ENCODE measurements around the gene PRKCB.
"Not testable (repeated sequence)": the region's sequence is repeated elsewhere in the genome, so short reads cannot be mapped to it uniquely, and the experiment has no call there.

Gene PRKCB

DNA sequence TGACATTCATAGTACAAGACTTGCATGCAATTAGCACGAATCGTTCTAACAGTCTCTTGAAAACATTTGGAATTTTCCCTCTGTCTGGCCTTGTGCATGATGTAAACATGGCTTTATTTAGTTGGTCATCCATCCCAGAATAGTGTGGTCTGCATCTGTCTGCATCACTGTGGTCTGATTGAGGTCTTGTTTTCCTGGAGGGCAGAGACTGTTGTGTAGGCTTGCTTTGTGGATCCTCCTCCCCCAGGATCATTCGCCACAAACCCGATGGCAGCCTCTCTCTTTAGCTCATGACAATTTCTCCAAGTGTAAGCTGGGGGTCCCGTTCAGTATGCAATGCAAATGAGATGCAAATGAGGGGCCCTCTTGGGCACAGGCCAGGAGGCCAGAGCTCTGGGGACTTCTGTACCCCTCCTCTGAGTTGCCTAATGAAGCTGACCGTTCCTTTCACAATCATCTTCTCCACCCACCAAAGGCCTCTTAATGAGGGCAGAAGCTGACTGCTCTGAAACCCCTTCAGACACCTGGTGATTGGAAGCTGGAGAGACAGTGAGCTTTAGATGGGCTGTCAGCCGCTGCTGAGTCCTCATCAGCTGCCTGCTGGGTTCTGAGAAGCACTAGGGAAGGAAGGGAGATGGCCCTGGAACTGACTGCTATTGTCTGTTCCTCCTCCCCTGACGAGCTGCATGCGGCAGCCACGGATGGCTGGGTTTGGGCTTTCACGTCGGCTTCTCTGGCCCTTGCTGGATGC, 219.1 kb downstream of the PRKCB start:
- no peak for DNase-seq

GRCh38 chr16:24062270-24062817, 226.6 kb downstream of the PRKCB start:
- no peak for DNase-seq

DNA sequence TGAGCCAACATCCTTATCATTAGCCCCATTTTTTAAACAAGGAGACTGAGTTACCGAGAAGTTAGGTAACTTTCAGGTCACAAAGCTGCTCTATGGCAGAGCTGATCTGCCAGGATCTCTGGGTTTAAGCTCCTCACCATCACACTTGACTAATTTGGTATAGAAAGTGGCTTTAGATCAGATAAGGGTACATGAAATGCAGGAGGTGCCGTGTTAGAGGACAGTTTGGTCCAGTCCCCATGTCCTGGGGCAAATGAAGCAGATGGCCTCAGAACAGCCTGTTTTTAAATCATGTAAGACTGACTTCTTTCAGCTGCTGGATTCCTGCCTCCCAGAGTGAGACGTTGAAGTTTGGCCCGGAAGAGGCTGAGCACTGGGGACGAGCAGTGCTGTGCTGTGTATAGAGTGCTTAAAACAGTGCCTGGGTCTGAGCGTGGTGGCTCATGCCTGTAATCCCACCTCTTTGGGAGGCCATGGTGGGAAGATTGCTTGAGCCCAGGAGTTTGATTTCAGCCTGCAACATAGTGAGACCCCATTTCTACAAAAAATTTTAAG, 233.3 kb downstream of the PRKCB start:
- no peak for DNase-seq

GRCh38 chr16:24070851-24071250, 235.1 kb downstream of the PRKCB start:
- DNase-seq: peak; percentile 3

DNA sequence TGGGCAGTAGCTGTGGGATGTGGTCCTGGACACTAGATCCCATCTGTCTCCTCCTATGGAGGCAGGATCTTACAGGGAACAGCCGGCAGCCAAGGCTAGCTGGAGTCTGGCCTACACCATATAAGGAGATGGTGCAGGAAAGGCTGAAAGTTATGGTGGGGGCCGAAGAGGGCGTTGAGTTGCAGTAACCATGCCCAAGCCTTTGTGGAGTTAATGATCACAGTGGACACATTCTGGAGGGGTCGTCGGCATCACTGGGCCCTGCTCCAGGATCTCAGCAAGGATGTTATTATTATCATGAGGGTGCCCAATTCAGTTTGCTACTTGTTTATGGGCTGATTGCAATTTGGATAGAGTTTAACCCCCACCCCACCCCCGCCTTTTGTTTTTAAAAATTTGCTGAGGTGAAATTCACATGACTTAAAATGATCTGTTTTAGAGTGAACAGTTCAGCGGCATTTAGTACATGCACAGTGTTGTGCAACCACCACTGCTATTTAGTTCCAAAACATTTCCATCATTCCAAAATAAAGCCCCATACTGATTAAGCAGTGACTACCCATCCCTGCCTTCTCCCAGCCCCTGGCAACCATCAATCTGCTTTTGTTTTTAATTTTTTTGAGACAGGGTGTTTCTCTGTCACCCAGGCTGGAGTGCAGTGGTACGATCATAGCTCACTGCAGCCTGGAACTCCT, 236.0 kb downstream of the PRKCB start:
- DNase-seq: no peak

- no peak for DNase-seq
These were observed 237.5 kb downstream of the PRKCB start for GRCh38 chr16:24073321-24073720.

GRCh38 chr16:24074574-24074973, 238.8 kb downstream of the PRKCB start:
- no peak for DNase-seq

GRCh38 chr16:24075302-24075701, 239.5 kb downstream of the PRKCB start:
- DNase-seq: no peak

DNA sequence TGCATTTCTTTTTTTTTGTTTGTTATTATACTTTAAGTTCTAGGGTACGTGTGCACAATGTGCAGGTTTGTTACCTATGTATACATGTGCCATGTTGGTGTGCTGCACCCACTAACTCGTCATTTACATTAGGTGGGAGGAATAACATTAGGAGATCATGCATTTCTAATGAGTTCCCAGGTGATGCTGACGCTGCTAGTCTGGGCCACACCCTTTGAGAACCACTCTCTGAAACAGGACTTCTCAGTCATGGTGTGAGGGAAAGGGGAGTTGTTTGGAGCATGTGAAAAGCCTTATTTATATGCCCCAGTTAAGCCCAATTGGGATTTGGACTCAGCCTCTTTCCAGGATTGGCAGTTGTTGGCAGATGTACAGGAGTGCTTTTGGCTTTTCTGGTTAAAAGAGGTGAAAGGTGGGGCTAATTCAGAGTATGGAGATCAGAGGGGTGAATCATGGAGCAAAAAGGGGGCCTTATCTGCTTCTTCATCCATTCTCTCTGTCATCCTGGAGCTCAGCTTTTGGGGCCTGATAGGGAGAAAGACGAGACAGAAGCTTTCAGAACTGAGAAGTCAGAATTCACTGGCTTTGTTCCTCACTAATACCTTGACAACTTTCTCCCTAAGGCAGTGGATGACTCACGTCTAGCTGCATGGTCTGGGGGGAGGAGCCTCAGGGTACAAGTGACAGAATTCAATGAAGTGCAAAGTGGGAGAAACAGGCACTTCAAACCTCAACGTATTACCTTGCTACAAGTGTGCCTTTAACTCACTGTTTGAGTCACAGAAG, 240.3 kb downstream of the PRKCB start:
- no peak for DNase-seq

GRCh38 chr16:24077292-24077691, 241.5 kb downstream of the PRKCB start:
- no peak for DNase-seq

- DNase-seq: no peak
These were observed 242.2 kb downstream of the PRKCB start for GRCh38 chr16:24077966-24078365.

GRCh38 chr16:24085666-24086065, 249.9 kb downstream of the PRKCB start:
- DNase-seq: no peak

DNA sequence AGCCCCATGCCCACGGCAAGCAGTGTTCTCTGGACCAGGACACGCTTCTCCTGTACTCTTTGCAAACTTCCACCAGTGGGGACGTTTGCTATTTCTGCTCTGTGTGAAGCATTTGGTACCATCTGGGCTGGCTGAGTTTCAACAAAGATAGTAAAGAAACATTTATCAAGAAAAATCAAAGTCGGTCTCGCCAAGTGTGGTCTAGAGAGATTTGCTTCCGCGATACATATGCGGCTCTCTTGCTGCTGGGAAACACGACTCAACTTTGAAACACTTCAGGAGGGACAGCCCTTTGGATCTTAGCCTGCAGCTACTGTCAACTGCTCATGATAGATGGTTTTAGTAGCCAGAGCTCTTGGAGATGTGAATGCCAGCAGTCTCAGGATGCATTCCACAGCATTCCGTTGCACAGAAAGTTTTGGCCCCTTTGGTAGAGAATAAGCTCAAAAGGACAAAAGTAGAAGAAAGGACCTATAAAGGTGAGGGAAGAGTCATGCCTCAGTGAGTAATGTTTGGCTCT, 252.2 kb downstream of the PRKCB start:
- no peak for DNase-seq

- DNase-seq: no peak
These were observed 253.0 kb downstream of the PRKCB start for GRCh38 chr16:24088767-24089166.

DNA sequence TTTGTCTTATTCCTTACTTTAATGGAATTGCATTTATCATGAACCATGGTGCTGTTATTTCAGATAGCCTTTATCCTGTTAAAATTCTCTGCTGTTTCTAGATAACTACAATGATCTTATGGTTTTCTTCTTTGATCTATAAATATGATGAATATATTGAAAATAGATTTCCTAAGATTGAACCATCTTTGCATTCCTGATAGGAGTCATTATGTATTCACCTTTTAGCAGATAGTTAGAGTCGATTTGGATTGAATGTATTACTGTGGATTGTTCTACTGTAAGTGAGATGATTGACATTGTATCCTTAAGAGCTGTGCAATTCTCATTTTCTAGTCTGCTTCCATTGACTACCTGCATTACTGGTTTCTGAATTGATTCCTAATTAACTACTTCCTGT, 255.3 kb downstream of the PRKCB start:
- no peak for DNase-seq

DNA sequence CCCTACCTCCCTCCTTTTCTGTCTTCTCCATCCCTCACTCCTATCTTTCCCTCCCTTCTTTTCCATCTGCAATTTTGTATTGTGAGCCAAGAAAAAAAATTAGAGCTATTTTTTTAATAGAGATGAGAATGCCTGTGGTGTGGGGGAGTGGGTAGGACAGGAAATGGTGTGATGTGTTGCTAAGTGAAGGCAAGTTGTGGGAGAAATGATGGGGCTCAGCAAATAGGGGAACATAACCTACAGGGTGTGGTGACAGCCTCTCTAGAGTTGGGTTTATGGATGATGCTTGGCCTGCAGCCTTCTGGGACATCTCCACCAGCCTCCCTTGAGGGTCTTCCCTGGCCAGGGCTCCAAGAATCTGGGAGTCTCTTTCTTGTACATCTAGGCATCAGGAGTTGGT, 257.3 kb downstream of the PRKCB start:
- DNase-seq: no peak

DNA sequence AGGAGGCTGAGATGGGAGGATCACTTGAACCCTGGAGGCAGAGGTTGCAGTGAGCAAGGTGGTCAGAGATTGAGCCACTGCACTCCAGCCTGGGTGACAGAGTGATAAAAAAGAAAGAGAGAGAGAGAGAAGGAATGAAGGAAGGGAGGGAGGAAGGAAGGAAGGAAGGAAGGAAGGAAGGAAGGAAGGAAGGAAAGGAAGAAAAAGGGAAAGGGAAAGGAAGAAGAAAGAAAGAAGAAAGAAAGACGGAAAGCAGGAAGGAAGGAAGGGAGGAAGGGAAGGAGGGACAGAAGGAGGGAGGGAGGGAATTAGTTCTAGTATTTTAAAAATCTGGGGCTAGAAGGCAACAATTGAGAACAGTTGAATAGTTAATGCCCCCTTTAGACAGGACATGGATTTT, 258.9 kb downstream of the PRKCB start:
- no peak for DNase-seq

DNA sequence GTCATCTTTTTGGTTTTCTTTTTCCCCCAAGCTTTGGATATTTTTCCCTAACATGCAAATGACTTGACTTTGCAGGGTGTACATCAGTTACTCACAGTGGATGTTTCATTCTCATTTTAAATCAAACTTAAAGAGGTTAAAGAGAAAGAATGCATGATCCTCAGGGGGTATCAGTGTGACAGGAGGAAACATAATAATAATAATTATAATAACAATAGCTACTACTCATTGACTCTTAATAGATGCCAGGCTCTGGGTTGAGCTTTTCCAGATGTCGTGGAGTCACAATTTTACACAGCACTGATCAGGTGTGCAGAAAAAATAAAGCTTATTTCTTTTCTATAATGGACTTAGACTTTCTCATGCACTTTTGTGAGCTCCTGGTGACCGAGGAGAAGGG, 263.1 kb downstream of the PRKCB start:
- DNase-seq: no peak

DNA sequence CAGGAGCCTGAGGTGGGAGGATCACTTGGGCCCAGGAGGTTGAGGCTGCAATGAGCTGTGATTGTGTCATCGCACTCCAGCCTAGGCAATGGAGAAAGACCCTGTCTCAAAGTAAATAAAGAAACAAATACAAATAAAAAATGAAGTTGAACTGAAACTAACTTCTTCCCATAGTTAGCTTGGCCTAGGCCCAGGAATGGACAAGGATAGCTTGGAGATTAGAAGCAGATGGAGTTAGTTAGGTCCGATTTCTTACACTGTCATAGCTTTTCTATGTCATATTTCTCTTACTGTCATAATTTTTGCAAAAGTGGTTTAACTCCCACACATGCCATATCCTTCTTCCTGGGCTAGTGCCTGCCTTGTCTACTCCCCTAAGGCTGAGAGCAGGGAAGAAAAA, 265.6 kb downstream of the PRKCB start:
- DNase-seq: no peak

DNA sequence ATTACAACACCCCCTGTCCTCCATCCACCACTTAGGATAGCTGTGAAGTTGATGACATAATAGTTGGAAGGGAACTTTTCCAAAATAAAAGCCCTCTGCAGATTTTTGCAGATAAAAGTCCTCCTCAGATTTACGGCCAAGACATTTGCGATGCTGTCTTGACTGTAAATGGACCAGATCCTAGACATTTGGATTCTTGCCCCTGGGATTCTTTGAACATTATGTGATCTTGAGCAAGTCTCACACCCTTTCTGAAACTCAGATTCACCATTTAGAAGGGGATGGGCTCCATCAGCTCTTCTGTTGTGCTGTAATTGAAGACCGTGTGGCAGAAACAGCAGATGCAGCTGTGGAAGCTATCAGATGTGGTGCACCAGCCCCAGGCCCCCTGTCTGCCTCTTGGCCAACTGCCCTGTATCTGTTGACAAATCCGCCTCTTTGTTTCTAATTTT, 266.5 kb downstream of the PRKCB start:
- no peak for DNase-seq

GRCh38 chr16:24105471-24105870, 269.7 kb downstream of the PRKCB start:
- DNase-seq: not testable (repeated sequence)

DNA sequence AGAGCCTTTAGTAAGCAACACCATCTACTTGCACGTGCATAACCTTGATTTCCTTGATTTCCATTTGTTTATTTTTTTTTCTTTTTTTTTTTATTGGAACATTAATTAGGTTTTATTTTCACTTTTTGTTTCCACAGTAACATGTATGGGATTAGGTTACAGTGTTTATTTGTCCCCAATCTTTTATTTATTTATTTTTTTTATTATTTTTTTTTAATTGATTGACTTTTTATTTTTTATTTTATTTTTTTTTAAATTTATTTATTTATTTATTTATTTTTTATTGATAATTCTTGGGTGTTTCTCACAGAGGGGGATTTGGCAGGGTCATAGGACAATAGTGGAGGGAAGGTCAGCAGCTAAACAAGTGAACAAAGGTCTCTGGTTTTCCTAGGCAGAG, 272.3 kb downstream of the PRKCB start:
- not testable (repeated sequence) for DNase-seq
